Measurements from ENCODE around the gene BTBD2.

DNA sequence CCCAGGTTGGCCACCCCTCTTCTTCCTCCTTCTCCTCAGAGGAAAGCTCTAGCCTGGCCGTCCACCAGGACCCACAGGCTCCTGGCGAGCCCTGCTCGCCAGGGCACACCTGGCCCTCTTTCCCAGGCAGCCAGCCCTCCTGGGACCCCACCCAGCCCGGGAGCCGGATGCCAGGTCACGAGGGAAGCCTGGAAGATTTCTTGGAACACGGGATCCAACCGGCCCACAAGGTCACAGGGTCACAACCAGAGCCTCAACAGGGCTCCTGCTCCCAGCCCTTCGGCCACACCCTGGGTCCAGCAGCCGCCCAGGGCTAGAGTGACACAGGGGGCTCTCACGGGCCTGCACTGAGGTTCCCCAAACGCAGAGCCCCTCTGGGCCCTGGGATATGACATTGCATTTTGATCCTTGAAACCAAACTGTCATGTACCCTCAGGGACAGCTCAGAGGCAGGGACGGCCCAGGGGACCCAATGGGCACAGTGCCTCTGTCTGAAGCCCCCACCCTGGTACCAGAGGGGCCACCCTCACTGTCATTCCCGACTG, 30.1 kb upstream of the BTBD2 start:
- TF ChIP-seq EZH2 (IDR thresholded peaks at IDR 0.05) (no peak), CTCF (IDR thresholded peaks at IDR 0.05) (no peak)
